ENCODE measurements around the gene FAF1.

GRCh38 chr1:50847303-50847702 lies 112.8 kb downstream of the FAF1 start:
- TF ChIP-seq TAF1 (IDR thresholded peaks at IDR 0.05; ENCODE audit: low read depth) (no peak), MAX (IDR thresholded peaks at IDR 0.05) (no peak), USF1 (IDR thresholded peaks at IDR 0.05) (no peak)
